DND-41 (cell line): ENCODE measurements around the gene TCERG1L.

ENCODE experiments used
- EZH2 ChIP-seq: IDR thresholded peaks from 3 replicates; pipeline ENCODE4 v1.6.1; 2012; ENCODE audit warnings: borderline replicate concordance, low read depth, mild to moderate bottlenecking, moderate library complexity, low read length, inconsistent platforms; ENCODE audit not compliant: severe bottlenecking
- TF ChIP-seq, protein P1 (sequence below): IDR thresholded peaks from 2 replicates; pipeline ENCODE4 v1.5.1; 2012; ENCODE audit warnings: borderline replicate concordance, low read length, moderate library complexity, mild to moderate bottlenecking; ENCODE audit not compliant: poor library complexity, severe bottlenecking; ENCODE audit errors: extremely low read depth

- TF ChIP-seq, protein P1, sequence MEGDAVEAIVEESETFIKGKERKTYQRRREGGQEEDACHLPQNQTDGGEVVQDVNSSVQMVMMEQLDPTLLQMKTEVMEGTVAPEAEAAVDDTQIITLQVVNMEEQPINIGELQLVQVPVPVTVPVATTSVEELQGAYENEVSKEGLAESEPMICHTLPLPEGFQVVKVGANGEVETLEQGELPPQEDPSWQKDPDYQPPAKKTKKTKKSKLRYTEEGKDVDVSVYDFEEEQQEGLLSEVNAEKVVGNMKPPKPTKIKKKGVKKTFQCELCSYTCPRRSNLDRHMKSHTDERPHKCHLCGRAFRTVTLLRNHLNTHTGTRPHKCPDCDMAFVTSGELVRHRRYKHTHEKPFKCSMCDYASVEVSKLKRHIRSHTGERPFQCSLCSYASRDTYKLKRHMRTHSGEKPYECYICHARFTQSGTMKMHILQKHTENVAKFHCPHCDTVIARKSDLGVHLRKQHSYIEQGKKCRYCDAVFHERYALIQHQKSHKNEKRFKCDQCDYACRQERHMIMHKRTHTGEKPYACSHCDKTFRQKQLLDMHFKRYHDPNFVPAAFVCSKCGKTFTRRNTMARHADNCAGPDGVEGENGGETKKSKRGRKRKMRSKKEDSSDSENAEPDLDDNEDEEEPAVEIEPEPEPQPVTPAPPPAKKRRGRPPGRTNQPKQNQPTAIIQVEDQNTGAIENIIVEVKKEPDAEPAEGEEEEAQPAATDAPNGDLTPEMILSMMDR: no peak
- TF ChIP-seq EZH2: no peak
Observed at GRCh38 chr10:131102676-131103075, 208.8 kb downstream of the TCERG1L start.
